Astrocyte of the spinal cord (primary cell): ENCODE measurements around the gene SPATS2L.

ENCODE experiments used
- DNase-seq: peaks from one replicate; pipeline ENCODE4 v3.0.0; 2011; ENCODE audit warnings: low read depth, low spot score
- H3K4me3 ChIP-seq: 2 replicates; pipeline ENCODE4 v1.5.1; 2011; ENCODE audit warnings: low read depth, mild to moderate bottlenecking, low read length, moderate library complexity
- CTCF ChIP-seq: IDR thresholded peaks from 2 replicates; pipeline ENCODE4 v1.5.1; 2012; ENCODE audit warnings: low read depth, mild to moderate bottlenecking, low read length, inconsistent platforms
- in situ Hi-C: cut with HindIII; loops from 2 replicates; pipeline ENCODE4 v1.10.0; 2017; ENCODE audit warnings: low sequenced_read_pairs

Gene SPATS2L

GRCh38 chr2:200494048-200494447 is 187.6 kb downstream of the SPATS2L start:
- H3K4me3 ChIP-seq: no peak overlapping the region
- no peak for DNase-seq
- no peak for TF ChIP-seq CTCF
- in situ Hi-C loops: no loop called here

- no peak for TF ChIP-seq CTCF
These were observed 190.2 kb downstream of the SPATS2L start for GRCh38 chr2:200496696-200497095.

GRCh38 chr2:200498402-200499162 is 192.1 kb downstream of the SPATS2L start:
- in situ Hi-C loops: no loop called here
- TF ChIP-seq CTCF: no peak
- H3K4me3 ChIP-seq: no peak overlapping the region
- no peak for DNase-seq

More at GRCh38 chr2:200496696-200497095, 190.2 kb downstream of the SPATS2L start:
- no peak overlapping the region for H3K4me3 ChIP-seq
- in situ Hi-C loops: no loop called here
- DNase-seq: no peak

GRCh38 chr2:200502196-200502595 is 195.7 kb downstream of the SPATS2L start:
- no peak overlapping the region for H3K4me3 ChIP-seq
- no peak for DNase-seq
- in situ Hi-C loops: no loop called here
- no peak for TF ChIP-seq CTCF

GRCh38 chr2:200506679-200507078 is 200.2 kb downstream of the SPATS2L start:
- in situ Hi-C loops: no loop called here
- no peak overlapping the region for H3K4me3 ChIP-seq
- no peak for DNase-seq
- TF ChIP-seq CTCF: no peak

- no peak for TF ChIP-seq CTCF
- in situ Hi-C loops: no loop called here
- no peak for DNase-seq
These were observed 200.7 kb downstream of the SPATS2L start for GRCh38 chr2:200507179-200507578.

More at GRCh38 chr2:200507179-200507578, 200.7 kb downstream of the SPATS2L start:
- H3K4me3 ChIP-seq: no peak overlapping the region
